ENCODE measurements around the gene WNT3.
"Not testable (repeated sequence)": the region's sequence is repeated elsewhere in the genome, so short reads cannot be mapped to it uniquely, and the experiment has no call there.

Gene WNT3

DNA sequence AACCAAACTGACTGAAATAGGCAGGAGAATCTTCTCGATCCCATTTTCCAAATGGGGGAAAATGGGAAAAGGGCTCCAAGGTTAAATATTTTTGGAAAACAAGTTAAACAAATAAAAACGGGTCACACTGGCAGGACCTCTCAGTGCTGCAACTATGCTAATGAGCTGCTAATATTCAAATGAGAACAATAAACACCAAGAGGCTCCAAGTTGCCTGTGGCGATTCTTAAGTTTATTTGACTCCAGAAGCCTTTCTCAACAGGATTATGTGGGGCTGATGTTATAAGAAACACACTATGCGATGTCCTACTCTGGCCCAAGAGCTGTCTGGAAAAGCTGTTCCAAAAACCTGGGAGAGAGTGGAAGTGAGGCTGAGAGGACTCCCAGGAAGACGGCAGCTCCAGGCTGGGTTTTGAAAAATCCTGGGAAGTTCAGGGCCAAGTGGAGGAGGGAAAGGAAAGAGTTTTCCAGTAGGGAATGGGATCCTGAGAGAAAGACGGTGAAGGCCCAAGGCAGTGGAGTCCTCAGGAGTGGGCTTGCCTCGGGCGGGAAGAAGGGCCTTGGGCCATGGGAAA, 21.4 kb downstream of the WNT3 start:
- Histone ChIP-seq H3K4me1 (ENCODE audit: control insufficient read depth, insufficient read depth, low read length) (no peaks in the 10 kb centered on the region), H3K9me3 (ENCODE audit: control insufficient read depth, insufficient read depth, low read length) (no peaks in the 10 kb centered on the region), H3K27ac (ENCODE audit: low read length) (no peak overlapping the region), H3K27me3 (ENCODE audit: control insufficient read depth, insufficient read depth, low read length) (no peaks in the 10 kb centered on the region), H3K4me3 (ENCODE audit: low read length) (no peak overlapping the region), H3K36me3 (ENCODE audit: control insufficient read depth, insufficient read depth, low read length) (no peaks in the 10 kb centered on the region)
- no CpG with 5 or more reads among the region's 8 CpGs for WGBS (ENCODE audit: insufficient coverage, insufficient read length)
- no peak for DNase-seq (ENCODE audit: low read depth, low spot score)

DNA sequence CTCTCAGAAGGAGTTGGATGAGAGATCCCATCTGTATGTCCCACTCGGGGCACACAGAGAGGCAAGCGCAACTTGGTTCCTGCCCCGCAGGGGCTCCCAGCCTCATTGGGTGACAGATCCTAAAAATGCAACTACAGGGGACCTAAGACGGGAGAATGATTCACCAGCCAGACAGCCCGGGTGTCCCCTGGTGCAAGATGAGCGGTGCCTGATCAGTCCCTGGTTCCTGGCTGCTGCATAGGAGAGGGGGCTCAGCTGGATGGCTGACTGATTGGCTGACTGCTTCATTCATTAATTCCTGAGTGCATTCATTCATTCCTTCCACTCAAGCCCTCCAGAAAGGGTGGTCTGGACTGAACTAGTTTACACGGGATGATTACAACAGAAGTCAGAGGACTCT, 22.0 kb downstream of the WNT3 start:
- Histone ChIP-seq H3K4me3 (ENCODE audit: low read length) (no peak overlapping the region), H3K4me1 (ENCODE audit: control insufficient read depth, insufficient read depth, low read length) (no peaks in the 10 kb centered on the region), H3K36me3 (ENCODE audit: control insufficient read depth, insufficient read depth, low read length) (no peaks in the 10 kb centered on the region), H3K27ac (ENCODE audit: low read length) (no peak overlapping the region), H3K27me3 (ENCODE audit: control insufficient read depth, insufficient read depth, low read length) (no peaks in the 10 kb centered on the region), H3K9me3 (ENCODE audit: control insufficient read depth, insufficient read depth, low read length) (no peaks in the 10 kb centered on the region)
- DNase-seq (ENCODE audit: low read depth, low spot score), result no peak
- no CpG with 5 or more reads among the region's 7 CpGs for WGBS (ENCODE audit: insufficient coverage, insufficient read length)

DNA sequence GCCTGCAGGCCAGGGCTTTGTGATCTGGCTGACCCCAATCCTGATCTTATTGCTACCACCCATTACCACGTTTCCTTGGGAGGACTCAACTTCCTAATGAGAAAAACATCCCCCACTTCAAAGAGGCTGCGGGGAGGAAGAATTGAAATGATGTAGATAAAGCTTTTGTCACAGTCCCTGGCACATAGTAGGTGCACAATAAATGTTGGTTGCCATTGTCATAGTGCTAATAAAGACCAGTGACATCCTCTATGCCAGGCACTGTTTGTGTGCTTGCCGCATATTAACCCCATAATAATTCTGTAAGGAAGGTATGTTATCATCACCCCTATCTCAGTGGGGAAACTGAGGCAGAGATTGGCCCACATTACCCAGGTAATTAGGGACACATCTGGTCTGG, 22.4 kb downstream of the WNT3 start:
- no peaks in the 10 kb centered on the region for H3K36me3 ChIP-seq (ENCODE audit: control insufficient read depth, insufficient read depth, low read length)
- DNase-seq (ENCODE audit: low read depth, low spot score), result no peak
- no CpG with 5 or more reads among the region's 3 CpGs for WGBS (ENCODE audit: insufficient coverage, insufficient read length)
- H3K4me1 ChIP-seq (ENCODE audit: control insufficient read depth, insufficient read depth, low read length), result no peaks in the 10 kb centered on the region
- no peaks in the 10 kb centered on the region for H3K27me3 ChIP-seq (ENCODE audit: control insufficient read depth, insufficient read depth, low read length)
- H3K4me3 ChIP-seq (ENCODE audit: low read length), result no peak overlapping the region
- no peaks in the 10 kb centered on the region for H3K9me3 ChIP-seq (ENCODE audit: control insufficient read depth, insufficient read depth, low read length)
- no peak overlapping the region for H3K27ac ChIP-seq (ENCODE audit: low read length)

DNA sequence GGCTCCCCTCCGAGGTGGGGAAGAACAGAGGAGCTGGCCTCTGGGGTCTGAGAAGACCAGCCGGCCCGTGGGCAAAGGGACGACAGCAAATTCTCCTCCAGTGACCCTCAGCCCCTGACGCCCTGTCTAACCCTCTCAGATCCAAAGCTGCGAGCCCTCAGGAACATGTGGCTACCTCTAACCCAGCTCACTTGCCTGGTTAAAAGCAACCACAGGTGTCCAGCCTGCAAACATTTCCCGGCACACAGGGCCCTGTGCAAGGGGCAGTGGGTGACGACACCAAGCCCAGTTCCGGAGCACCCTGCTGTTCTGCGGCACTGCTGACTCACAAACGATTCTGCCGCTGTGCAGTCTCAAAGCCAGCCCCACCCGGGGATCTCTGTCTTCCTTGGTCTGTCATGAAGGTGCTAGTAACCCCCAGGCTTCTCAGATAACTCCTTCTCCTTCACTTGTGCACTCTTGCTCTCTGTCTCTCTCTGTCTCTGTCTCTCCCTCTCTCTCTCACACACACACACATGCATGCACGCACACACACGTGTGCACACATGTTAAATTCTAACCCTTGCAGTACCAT, 23.0 kb downstream of the WNT3 start:
- H3K4me3 ChIP-seq (ENCODE audit: low read length), result no peak overlapping the region
- H3K27ac ChIP-seq (ENCODE audit: low read length), result no peak overlapping the region
- DNase-seq (ENCODE audit: low read depth, low spot score), result no peak
- no CpG with 5 or more reads among the region's 15 CpGs for WGBS (ENCODE audit: insufficient coverage, insufficient read length)
- H3K36me3 ChIP-seq (ENCODE audit: control insufficient read depth, insufficient read depth, low read length), result no peaks in the 10 kb centered on the region
- 0 out of 2 replicates have a peak, but pooled peaks cover 1% of the 10 kb centered on the region for H3K4me1 ChIP-seq (ENCODE audit: control insufficient read depth, insufficient read depth, low read length)
- H3K9me3 ChIP-seq (ENCODE audit: control insufficient read depth, insufficient read depth, low read length), result no peaks in the 10 kb centered on the region
- H3K27me3 ChIP-seq (ENCODE audit: control insufficient read depth, insufficient read depth, low read length), result no peaks in the 10 kb centered on the region

DNA sequence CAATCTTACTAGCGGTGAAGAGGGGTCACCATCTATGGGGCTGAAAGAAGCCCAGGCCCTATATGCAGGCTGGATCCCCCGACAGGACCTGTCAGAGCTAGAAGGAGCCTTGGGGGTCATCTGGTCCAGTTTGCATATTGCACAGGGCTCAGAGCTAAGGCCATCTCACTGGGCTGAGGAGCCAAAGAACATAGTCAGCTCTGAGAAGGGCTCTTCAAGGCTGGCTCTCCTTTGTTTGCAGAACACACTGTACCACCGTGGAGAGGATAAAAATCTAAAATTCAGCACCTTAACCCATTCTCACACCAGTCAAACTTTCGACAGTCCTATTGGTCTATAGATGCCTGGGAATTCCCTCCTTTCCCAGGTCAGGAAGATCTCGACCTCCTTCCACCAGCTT, 24.2 kb downstream of the WNT3 start:
- no CpG with 5 or more reads among the region's 5 CpGs for WGBS (ENCODE audit: insufficient coverage, insufficient read length)
- H3K9me3 ChIP-seq (ENCODE audit: control insufficient read depth, insufficient read depth, low read length), result no peaks in the 10 kb centered on the region
- 0 out of 2 replicates have a peak, but pooled peaks cover 1% of the 10 kb centered on the region for H3K4me1 ChIP-seq (ENCODE audit: control insufficient read depth, insufficient read depth, low read length)
- DNase-seq (ENCODE audit: low read depth, low spot score), result no peak
- no peaks in the 10 kb centered on the region for H3K27me3 ChIP-seq (ENCODE audit: control insufficient read depth, insufficient read depth, low read length)
- no peaks in the 10 kb centered on the region for H3K36me3 ChIP-seq (ENCODE audit: control insufficient read depth, insufficient read depth, low read length)
- no peak overlapping the region for H3K27ac ChIP-seq (ENCODE audit: low read length)
- H3K4me3 ChIP-seq (ENCODE audit: low read length), result no peak overlapping the region

DNA sequence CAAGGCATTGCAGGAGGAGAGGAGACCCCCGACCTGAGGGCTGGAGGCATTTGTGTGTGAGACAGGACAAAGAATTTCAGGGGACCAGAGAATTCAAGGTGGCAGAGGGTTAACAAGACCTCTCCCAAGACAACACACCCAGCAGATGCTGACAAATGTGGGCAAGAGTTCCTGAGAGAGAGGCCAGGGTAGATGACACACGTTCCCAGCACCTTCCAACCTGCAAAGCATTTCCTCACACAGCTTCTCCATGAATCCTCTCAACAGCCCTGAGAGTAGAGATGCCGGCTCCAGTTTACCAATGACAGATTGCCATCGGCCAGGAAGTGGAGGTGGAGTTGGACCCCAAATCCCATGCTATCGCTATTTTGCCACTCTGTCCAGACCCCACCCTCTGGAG, 25.0 kb downstream of the WNT3 start:
- no peak for DNase-seq (ENCODE audit: low read depth, low spot score)
- H3K4me3 ChIP-seq (ENCODE audit: low read length), result no peak overlapping the region
- no peaks in the 10 kb centered on the region for H3K9me3 ChIP-seq (ENCODE audit: control insufficient read depth, insufficient read depth, low read length)
- no peak overlapping the region for H3K27ac ChIP-seq (ENCODE audit: low read length)
- no peaks in the 10 kb centered on the region for H3K36me3 ChIP-seq (ENCODE audit: control insufficient read depth, insufficient read depth, low read length)
- 0 out of 2 replicates have a peak, but pooled peaks cover 1% of the 10 kb centered on the region for H3K4me1 ChIP-seq (ENCODE audit: control insufficient read depth, insufficient read depth, low read length)
- WGBS (ENCODE audit: insufficient coverage, insufficient read length), result no CpG with 5 or more reads among the region's 5 CpGs
- H3K27me3 ChIP-seq (ENCODE audit: control insufficient read depth, insufficient read depth, low read length), result no peaks in the 10 kb centered on the region

DNA sequence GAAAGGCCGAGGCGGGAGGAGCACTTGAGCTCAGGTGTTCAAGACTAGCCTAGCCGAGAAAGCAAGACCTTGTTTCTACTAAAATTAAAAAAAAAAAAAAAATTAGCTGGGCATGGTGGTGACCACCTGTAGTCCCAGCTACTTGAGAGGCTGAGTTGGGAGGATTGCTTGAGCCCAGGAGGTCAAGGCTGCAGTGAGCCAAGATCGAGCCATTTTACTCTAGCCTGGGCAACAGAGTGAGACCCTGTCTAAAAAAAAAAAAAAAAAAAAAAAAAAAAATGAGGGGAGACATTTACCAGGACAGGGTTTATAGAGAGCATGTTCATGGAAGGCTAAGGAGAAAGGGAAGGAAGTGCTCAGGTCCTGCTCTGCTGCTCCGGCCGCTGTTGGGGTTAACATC, 25.5 kb downstream of the WNT3 start:
- H3K36me3 ChIP-seq (ENCODE audit: control insufficient read depth, insufficient read depth, low read length); H3K27ac ChIP-seq (ENCODE audit: low read length); H3K4me3 ChIP-seq (ENCODE audit: low read length); H3K27me3 ChIP-seq (ENCODE audit: control insufficient read depth, insufficient read depth, low read length); H3K9me3 ChIP-seq (ENCODE audit: control insufficient read depth, insufficient read depth, low read length); H3K4me1 ChIP-seq (ENCODE audit: control insufficient read depth, insufficient read depth, low read length); DNase-seq (ENCODE audit: low read depth, low spot score): not testable (repeated sequence)
- WGBS (ENCODE audit: insufficient coverage, insufficient read length), result no CpG with 5 or more reads among the region's 6 CpGs

DNA sequence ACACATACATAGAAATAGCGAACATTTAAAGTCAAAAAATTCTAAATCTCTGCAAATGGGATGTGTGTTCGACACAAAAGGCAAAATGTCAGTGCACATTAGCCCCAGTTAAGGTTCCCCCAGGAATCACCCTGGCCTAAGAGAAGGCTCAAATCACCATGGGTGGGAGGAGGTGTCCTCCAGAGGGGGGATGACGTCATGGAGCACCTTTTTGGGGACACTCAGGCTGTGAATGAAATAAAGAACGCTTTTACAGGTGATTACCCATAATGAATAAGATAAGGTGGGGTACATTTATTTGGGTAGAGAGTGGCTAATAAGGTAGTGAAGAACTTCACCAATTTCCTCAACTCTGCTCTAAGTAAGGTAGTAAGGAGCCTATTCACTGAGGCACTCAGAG, 26.4 kb downstream of the WNT3 start:
- no peaks in the 10 kb centered on the region for H3K27me3 ChIP-seq (ENCODE audit: control insufficient read depth, insufficient read depth, low read length)
- no CpG with 5 or more reads among the region's 4 CpGs for WGBS (ENCODE audit: insufficient coverage, insufficient read length)

DNA sequence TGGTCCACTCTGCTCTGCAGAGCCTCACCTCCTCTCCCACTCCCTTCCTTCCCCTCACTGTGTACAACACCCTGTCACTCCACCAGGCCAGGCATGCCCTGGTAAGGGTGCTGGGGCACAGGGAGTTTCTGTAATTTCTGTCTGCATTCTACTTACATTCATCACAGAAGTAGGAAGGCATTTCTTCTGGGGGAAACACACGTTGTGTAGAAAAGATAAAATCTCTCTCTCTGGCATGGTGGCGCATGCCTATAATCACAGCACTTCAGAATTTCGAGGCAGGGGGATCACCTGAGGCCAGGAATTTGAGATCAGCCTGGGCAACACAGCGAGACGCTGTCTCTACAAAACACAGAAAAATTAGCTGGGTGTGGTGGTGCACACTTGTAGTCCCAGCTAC, 27.0 kb downstream of the WNT3 start:
- Histone ChIP-seq H3K9me3 (ENCODE audit: control insufficient read depth, insufficient read depth, low read length) (no peaks in the 10 kb centered on the region), H3K4me3 (ENCODE audit: low read length) (no peak overlapping the region), H3K27me3 (ENCODE audit: control insufficient read depth, insufficient read depth, low read length) (no peaks in the 10 kb centered on the region), H3K4me1 (ENCODE audit: control insufficient read depth, insufficient read depth, low read length) (0 out of 2 replicates have a peak, but pooled peaks cover 1% of the 10 kb centered on the region), H3K27ac (ENCODE audit: low read length) (no peak overlapping the region), H3K36me3 (ENCODE audit: control insufficient read depth, insufficient read depth, low read length) (no peaks in the 10 kb centered on the region)
- DNase-seq (ENCODE audit: low read depth, low spot score), result no peak
- no CpG with 5 or more reads among the region's 5 CpGs for WGBS (ENCODE audit: insufficient coverage, insufficient read length)

More for the DNA sequence above, 26.4 kb downstream of the WNT3 start:
- no peaks in the 10 kb centered on the region for H3K9me3 ChIP-seq (ENCODE audit: control insufficient read depth, insufficient read depth, low read length)
- H3K36me3 ChIP-seq (ENCODE audit: control insufficient read depth, insufficient read depth, low read length), result no peaks in the 10 kb centered on the region
- H3K4me1 ChIP-seq (ENCODE audit: control insufficient read depth, insufficient read depth, low read length), result 0 out of 2 replicates have a peak, but pooled peaks cover 1% of the 10 kb centered on the region
- H3K4me3 ChIP-seq (ENCODE audit: low read length), result no peak overlapping the region
- no peak for DNase-seq (ENCODE audit: low read depth, low spot score)
- H3K27ac ChIP-seq (ENCODE audit: low read length), result no peak overlapping the region

DNA sequence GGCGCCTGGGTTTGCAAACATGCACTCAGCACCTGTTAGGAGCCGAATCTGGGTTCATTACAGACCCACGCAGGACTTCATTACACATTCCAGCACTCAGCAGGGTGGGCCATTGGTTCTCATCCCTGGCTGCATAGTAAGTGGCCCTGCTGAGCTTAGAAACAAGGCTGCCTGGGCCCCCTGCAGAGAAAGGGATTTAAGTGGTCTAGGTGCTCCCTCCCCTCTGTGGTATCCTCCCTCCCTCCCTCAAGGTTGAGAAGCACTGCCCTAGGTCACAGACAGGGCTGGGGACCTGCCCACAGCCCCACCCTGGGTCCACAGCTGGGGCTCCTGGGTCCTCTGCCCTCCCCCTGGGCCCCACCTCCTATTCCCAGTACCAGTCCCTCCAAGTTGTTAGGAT, 28.3 kb downstream of the WNT3 start:
- H3K27me3 ChIP-seq (ENCODE audit: control insufficient read depth, insufficient read depth, low read length), result no peaks in the 10 kb centered on the region
- no peak overlapping the region for H3K4me3 ChIP-seq (ENCODE audit: low read length)
- 0 out of 2 replicates have a peak, but pooled peaks cover 3% of the 10 kb centered on the region for H3K4me1 ChIP-seq (ENCODE audit: control insufficient read depth, insufficient read depth, low read length)
- no CpG with 5 or more reads among the region's 3 CpGs for WGBS (ENCODE audit: insufficient coverage, insufficient read length)
- H3K9me3 ChIP-seq (ENCODE audit: control insufficient read depth, insufficient read depth, low read length), result no peaks in the 10 kb centered on the region
- no peak for DNase-seq (ENCODE audit: low read depth, low spot score)
- H3K27ac ChIP-seq (ENCODE audit: low read length), result no peak overlapping the region
- no peaks in the 10 kb centered on the region for H3K36me3 ChIP-seq (ENCODE audit: control insufficient read depth, insufficient read depth, low read length)

DNA sequence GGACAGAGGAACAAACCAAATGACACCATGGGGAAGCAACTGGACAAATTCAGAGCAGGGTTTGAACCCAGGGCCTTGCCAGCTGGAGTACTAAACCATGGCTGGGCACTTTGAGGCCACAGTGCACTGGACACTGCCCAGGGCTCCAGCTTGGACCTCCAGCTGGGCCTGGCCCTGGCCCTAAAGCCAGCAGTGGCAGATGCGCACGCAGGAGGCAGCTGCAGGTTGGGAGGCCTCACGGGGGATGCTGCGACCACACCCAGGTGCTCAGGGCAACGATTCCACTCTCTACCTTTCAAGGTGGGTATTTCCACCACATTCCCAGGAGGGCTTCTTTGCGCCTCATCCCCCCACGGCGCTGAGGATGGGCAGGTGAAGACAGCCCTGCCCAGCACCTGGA, 28.9 kb downstream of the WNT3 start:
- Histone ChIP-seq H3K36me3 (ENCODE audit: control insufficient read depth, insufficient read depth, low read length) (no peaks in the 10 kb centered on the region), H3K4me3 (ENCODE audit: low read length) (no peak overlapping the region), H3K4me1 (ENCODE audit: control insufficient read depth, insufficient read depth, low read length) (0 out of 2 replicates have a peak, but pooled peaks cover 3% of the 10 kb centered on the region), H3K9me3 (ENCODE audit: control insufficient read depth, insufficient read depth, low read length) (no peaks in the 10 kb centered on the region), H3K27ac (ENCODE audit: low read length) (no peak overlapping the region), H3K27me3 (ENCODE audit: control insufficient read depth, insufficient read depth, low read length) (no peaks in the 10 kb centered on the region)
- WGBS (ENCODE audit: insufficient coverage, insufficient read length), result no CpG with 5 or more reads among the region's 8 CpGs
- no peak for DNase-seq (ENCODE audit: low read depth, low spot score)

Data from iPS DF 6.9 (cell line).